Breast epithelium (tissue), 3 donors: ENCODE results near the gene AFF3.

Experiments used
- POLR2A ChIP-seq: fragments of 450-650 bp; IDR thresholded peaks from one replicate; pipeline ENCODE4 v1.6.1; 2016; ENCODE audit warnings: antibody characterized with exemption, mild to moderate bottlenecking, moderate library complexity
- TF ChIP-seq, protein P1 (sequence below), 3 donors: fragments of 450-650 bp; IDR thresholded peaks; one replicate each; pipeline ENCODE4 v1.5.1; 2016 to 2017; ENCODE audit warnings: antibody characterized with exemption in 3 of 3, mild to moderate bottlenecking in 3 of 3, moderate library complexity in 3 of 3

DNA sequence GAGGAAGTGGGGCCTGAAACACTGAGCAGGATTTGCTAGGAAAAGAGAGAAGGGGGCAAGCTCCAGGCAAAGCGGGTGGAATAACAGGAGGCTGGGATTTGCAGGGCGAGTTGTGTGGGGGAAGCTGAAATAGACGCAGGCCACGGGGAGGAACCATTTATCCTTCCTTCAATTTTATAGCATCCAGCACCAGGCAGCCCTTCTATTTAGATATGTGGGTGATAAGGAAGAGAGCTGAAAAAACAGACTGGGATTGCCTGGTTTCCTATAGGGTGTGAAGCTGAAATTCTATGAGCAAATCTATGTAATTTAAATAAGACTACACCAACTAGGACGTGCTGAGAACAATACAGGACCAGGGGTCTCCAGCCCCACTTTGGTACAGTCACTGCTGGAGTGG, 520.6 kb downstream of the AFF3 start:
- TF ChIP-seq, protein P1, sequence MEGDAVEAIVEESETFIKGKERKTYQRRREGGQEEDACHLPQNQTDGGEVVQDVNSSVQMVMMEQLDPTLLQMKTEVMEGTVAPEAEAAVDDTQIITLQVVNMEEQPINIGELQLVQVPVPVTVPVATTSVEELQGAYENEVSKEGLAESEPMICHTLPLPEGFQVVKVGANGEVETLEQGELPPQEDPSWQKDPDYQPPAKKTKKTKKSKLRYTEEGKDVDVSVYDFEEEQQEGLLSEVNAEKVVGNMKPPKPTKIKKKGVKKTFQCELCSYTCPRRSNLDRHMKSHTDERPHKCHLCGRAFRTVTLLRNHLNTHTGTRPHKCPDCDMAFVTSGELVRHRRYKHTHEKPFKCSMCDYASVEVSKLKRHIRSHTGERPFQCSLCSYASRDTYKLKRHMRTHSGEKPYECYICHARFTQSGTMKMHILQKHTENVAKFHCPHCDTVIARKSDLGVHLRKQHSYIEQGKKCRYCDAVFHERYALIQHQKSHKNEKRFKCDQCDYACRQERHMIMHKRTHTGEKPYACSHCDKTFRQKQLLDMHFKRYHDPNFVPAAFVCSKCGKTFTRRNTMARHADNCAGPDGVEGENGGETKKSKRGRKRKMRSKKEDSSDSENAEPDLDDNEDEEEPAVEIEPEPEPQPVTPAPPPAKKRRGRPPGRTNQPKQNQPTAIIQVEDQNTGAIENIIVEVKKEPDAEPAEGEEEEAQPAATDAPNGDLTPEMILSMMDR (IDR thresholded peaks at IDR 0.05): no peak
- no peak for TF ChIP-seq POLR2A
